ENCODE results near the gene C5orf52.
"Not testable (repeated sequence)": the region's sequence is repeated elsewhere in the genome, so short reads cannot be mapped to it uniquely, and the experiment has no call there.

Gene C5orf52

DNA sequence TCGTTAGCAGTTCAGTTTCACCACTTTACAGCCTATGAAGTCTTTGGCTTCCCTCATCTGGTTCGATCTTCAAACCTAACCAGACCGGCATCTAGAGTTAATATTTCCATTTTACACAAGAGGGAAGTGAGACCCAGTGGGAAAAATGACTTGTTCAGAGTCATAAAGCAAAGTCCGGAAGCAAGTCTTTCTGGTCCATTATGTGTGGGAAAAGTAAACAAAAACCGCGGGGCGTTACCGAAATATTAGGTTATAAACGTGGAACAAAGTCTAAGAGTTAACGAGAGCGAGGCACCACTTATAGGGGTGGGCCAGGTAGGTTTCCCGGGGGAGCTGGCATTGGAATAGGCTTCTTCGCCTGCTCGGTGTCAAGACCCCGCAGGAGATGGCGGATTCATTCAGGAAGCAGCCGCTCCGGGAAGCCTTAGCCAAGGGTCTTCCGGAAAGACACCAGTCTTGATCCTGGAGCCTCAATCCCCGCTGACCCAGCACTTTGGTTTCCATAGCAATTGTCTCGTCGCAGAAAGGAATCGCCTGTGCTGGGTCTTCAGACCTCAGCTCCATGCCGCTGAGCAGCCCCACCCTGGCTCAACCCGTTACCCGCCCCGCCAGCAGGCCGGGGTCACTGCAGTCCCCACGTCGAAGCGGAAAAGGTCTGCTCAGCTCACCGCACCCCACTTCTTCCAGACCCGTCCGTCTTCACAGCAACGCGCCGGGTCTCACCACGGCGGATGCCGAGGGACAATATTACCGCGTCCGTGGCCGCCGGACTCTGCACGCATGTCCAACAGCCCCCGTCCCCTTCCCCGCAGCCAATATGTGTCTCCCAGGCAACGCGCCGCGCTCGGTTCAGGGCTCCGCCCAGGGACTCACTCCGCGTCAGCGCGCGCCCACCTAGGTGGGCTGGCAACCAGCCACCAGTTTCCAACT is at the start of gene C5orf52:
Gene C5orf52, plus strand, starts transcription at position 872 of the 930 bp plus-strand sequence. CDS start 82 bp downstream, outside the sequence.
- no peak for DNase-seq

DNA sequence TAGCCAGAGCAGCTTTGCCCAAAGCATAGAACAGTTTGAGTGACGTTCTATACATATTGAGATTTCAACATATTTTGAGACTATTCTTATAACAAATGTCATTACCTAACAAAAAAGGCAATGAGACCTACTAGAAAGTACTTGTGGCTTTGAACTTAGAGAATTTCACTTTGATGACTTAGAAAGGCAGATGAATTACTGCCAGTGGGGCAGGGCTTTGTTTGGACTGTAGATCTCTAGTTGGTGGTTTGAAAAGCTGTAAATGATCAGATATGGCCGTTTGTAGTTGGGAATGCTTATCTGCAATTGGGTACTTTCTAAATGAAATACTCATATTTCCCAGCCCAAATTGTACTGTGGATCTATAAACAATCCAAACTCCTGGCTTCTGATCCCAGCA is 47.2 kb upstream of the C5orf52 start:
- DNase-seq, result no peak

DNA sequence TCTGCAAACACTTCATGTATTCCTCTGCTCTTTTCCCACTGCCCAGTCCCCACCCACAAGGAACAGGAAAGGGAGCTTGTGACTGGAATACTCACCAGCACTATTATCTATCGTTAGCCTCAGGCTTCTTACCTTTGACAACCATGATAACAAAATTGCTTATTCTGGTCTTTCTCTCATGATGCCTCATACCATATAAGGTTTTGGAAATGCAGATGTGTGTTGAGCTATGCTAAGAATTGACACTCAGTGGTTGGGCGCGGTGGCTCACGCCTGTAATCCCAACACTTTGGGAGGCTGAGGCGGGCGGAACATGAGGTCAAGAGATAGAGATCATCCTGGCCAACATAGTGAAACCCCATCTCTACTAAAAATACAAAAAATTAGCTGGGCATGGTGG is 44.5 kb upstream of the C5orf52 start:
- no peak for DNase-seq

DNA sequence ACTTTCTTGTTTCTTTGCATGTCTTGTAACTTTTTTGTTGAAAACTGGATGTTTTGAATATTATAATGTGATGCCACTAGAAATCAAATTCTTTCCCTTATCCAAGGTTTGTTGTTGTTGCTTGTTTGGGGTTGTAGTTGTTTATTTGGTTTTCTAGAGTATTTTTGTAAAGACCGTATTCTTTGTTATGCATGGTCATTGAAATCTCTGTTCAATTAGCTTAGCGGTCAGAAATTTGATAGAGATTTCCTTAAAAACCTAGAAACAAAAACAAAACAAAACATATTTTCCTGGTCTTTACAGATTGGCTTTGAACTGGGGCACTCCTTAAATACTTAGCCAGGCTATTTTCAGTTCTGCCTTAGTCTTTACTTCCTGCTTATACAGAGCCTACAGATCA is 41.0 kb upstream of the C5orf52 start:
- no peak for DNase-seq

DNA sequence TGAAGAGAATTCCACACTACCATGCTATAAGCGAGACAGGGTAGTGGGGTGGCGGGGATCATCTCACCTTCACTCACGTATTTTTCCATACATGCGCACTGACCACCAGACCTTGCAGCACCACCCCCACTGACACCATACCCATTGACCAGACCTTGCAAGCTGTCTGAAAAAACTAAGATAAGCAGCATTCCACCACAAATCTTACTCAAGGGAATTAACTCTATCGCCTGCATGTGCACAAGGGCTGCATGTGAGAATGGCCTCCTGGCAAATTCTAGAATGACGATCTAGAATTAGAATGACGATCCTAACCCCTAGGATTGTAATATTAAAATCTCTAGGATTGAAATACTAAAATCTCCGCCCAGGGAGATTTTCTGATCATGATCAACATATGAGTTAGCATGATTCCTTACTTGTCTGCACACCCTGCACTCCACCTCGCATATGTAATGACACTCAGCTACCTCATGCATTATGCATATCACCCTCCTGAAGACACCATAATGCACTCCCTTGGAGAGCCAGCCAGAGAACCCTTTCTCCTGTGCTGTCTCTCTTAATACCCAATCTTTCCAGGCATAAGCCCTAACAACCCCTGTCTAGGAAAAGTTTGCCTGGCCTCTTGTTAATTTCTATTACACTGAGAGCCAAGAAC is 30.8 kb upstream of the C5orf52 start:
- no peak for DNase-seq

DNA sequence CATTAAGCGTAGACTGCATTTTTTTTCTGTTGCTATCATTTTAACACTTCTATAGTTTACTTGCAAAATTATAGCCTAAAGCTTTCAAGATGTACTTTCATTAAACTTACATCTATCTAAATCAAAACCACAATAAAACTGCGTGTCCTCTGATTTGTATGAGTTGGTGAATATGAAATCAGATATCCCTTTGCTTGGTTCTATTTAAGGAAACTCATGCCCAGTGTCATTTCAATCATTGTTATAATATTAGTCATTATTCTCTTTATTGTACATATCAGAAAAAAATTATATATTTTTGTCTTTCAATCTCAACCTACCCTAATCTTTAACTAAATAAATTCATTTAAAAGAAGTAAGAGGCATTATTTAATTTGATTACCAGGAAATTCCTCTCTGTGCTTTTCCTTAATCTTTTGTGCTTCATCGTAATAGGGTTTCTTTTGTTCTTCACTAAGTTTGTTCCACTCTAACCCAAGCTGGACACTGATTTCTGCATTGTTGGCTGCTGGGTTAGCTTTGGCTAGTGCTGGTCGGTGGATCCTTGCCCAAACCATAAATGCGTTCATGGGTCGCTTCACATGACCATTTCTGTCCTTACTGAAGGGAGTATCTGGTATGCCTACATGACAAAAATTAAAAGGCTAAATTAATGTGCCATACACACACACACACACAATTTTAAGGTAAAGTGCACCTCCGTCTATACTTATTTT is 22.9 kb upstream of the C5orf52 start:
- no peak for DNase-seq

DNA sequence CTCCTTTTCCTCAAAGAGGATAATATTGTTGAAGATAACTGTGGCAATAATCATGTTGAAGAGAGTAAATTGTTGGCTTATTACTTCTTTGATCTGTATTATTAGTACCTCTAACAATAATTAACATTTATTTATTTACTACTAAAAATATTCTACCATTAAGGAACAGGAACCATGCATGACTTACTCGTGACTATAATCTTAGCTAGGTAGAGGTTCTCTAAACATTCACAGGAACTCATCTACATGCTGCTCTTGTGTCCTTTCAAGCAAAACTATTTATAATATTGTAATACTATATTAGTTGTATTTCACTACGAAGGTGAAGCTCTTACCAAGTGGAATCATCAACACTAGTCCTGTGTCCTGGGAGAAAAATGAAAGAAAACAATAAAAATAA is 22.2 kb upstream of the C5orf52 start:
- no peak for DNase-seq

DNA sequence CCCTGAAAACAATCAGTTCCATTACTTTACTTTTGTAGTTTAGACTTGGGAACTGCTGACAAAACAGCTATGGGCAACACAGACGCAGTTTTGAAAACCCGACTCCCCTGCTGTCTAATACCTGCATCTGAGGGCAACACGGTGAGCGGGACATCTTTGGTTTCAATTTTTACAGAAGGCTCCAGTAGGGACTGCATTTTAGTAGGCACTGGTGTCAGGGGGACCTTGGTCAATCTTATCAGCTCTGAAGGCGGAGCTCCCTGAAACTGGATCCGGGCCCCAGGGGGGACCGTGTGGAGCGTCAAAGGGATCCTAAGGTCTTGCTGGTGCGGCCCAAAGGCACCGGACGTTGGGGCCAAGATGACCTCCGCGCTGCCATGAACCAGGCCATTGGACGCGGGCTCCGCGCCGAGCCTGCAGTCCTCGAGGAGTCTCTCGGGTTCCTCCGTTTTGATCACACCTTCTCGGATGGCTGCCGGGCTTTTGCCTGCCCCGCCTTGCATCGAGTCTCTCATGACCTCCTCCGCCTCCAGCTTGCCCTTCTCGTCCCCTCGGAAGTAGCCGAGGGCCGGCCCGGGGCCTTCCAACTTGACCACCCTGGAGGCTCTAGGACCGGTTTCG is 20.2 kb upstream of the C5orf52 start:
- DNase-seq, result no peak

DNA sequence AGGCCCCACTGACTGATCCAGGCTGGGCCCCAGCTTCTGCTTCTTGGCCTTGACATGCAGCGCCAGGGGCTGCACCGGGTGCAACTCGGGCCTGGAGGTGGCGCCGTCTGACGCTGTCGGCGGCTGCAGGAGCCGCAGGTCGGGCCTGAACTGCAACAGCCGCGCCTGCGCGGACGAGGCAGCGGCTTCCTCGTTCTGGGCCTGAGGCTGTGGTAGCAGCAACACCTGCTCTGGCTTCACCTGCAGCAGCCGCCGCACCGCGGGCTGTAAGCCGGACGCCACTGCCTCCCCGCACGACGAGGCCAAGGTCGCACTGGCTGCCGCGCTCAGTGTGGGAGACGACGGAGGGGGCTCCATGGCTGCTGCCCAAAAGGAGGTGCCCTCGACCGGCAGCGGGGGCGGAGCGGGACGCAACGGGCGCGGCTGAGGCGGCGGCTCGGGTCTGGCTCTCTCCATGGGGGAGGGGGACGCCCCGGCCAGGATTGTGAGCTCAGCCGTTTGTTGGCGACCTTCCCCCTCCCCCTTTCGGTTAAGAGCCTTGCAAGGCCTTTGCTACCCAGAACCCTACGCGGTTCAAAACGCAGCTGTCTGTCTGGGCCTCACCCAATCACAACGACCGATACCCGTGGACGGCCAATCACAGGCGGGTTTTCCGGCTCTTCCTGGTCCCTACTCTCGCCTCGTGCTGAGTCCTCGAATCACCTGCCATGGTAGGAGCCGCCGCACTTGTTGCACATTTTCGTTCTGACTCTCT is 19.5 kb upstream of the C5orf52 start:
- peak; percentile 48 to 76 (median 64) for DNase-seq

DNA sequence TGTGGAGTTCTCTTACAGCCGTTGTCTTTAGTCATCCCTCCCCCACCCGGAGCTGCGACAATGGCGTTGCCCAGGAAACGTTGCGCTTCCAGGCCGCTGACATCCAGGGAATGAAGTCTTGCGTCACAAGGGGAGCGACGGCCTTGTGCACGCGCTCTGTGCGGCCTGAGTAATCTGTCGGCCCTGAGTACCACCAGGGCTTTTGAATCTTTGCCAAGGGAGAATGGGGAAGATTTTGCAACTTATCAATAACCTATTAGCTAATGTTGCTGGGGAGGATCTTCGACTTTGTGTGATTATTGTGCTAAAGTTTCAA is 19.0 kb upstream of the C5orf52 start, which contains the start of gene SOX30:
Gene SOX30, minus strand, starts transcription at position 62 of the 316 bp plus-strand sequence. CDS start 360 bp downstream, outside the sequence.
- no peak for DNase-seq

DNA sequence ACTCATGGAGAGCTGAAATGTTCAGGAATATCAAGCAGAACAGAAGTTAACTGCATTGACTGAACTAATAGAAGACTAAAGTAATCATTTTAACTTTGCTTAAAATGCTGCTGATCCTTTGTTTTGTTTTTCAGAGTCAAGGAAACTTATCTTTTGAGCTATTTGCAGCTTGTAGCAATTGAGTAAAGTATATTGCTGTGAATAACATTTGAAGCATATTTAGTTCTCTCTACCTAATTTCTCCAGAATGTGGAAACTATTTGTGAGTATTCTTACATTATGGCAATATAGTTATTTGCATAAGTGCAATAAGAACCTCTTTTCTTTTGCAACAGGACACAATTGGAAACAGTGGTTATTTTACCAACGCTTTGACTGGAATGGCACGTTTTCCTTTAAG is 13.8 kb upstream of the C5orf52 start:
- no peak for DNase-seq

DNA sequence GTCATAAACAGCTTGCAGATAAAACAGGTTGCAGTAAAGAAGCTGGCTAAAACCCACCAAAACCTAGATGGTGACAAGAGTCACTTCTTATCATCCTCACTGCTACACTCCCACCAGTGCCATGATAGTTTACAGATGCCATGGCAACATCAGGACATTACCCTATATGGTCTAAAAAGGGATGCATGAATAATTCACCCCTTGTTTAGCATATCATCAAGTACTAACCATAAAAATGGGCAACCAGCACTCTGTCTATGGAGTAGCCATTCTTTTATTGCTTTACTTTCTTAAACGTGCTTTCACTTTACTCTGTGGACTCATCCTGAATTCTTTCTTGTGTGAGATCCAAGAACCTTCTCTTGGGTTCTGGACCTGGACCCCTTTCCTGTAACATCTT is 12.4 kb upstream of the C5orf52 start:
- DNase-seq, result no peak

DNA sequence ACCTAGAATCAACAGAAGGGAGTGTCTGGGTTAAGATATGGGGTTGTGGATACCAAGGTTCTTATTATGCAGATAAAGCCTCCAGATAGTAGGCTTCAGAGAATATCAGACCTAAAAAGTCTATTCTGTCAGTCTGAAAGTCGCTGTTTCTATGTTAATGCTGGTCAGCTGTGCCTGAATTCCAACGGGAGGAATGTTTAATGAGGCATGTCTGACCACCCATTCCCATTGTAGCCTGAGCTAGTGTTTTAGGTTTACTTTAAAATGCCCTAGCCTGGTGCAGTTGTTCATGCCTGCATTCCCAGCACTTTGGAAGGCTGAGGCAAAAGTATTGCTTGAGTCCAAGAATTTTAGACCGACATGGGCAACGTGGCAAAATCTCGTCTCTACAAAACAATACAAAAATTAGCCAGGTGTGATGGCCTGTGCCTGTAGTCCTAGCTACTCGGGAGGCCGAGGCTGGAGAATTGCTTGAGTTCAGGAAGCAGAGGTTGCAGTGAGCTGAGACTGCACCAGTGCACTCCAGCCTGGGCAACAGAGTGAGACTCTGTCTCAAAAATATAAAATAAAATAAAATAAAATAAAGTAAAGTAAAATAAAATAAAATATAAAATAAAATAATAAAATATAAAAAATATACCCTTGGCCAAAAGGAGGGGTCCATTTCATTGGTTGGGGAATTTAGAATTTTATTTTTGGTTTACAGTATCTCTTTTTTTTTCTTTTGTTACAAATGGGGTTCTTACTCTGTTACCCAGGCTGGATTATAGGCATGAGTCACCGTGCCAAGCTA is 11.3 kb upstream of the C5orf52 start:
- DNase-seq, result no peak

DNA sequence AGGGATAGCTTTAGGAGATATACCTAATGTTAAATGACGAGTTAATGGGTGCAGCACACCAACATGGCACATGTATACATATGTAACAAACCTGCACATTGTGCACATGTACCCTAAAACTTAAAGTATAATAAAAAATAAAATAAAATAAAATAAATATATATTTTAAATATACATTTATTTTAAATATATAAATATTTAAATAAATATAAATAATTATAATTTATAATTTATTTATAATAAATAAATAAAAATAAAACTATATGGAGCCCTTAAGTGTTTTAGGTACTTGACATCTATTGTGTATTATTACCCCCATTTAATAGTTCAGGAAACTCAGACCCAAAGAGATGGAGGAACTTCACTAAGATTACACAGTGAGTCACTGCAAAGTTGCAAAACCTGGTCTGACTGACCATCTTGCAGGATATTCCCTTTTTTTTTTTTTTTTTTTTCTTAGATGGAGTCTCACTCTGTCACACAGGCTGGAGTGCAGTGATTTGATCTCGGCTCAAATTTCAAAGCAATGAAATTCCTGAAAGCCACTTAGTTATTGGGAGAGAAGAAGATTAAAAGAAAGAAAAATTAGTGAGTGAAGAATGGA is 5.8 kb upstream of the C5orf52 start:
- no peak for DNase-seq

DNA sequence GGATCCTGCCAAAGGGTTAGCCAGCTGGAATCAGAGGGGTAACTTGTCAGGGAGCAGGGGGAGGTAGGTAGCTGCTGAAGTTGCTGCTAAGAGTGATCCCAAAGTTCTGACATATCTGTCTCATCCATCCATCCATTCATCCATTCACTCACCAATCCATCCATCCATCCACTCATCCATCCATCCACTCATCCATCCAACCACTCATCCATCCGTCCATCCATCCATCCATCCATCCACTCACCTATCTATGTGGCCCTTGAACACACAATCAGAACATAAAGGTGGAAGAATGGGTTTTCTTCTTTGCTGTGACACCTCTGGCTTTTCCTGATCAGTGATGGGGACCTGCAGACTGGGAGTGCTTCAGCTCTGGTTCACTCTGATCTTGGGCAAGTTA is 3.0 kb upstream of the C5orf52 start:
- no peak for DNase-seq

DNA sequence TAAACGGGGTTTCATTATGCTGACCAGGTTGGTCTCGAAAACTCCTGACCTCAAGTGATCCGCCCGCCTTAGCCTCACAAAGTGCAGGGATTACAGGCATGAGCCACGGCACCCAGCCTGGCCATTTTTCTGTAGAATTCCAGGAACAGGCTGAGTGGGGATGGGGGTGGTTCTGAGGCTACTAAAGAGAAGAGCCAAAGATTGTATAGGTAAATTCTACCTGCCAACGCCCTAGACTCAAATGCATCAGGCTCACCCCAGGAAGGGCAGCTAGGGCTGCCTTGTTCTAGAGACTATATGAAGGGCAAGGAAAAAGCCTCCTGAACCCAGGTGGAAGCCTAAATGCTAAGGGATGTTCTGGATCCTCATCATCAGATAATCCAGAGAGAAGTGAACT is 1.6 kb upstream of the C5orf52 start:
- DNase-seq, result no peak

DNA sequence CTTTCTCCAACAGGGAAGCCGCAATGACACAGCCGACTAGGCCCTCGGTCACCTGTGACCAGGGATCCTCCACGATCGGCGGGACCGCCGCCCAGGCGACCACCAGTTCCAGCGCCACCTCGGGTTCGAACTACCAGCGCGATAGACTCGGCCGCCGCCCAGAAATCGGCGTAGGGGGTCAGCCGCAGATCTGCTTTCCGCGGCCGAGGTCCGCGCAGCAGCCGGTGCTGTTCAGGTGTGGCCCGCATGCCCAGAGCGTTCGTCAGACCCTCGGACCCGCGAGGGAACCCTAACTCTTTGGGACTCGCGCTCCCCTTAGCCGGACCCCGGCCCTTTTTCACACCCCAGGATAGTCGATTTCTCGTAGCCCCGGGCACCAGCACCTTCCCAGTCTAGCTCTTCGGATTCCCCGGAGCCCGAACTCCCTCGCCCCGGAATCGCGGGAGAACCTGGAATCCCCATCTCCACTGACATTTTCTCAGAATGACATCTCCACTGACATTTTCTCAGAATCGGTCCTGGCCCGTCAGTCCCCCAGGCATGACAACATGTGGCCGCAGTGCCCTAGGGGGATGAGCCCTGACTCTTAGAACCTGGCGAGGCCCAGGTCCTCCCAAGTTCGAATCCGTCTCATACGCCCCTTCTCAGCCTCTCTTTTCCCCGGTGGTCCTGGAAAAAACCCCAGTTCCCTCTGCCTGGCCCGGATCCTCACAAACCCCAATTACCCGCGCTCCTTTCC is 428 bp downstream of the C5orf52 start:
- no peak for DNase-seq

DNA sequence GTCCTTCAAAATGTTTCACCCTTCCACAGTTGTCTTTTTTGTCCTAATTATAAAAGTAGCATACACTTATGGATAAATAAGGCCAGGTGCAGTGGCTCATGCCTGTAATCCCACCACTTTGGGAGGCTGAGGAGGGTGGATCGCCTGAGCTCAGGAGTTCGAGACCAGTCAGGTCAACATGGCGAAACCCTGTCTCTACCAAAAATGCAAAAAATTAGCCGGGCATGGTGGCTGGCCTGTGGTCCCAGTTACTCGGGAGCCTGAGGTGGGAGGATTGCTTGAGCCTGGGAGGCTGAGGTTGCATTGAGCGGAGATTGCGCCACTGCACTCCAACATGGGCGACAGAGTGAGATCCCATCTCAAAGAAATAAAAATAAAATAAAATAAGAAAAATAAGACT is 1.6 kb downstream of the C5orf52 start:
- no peak for DNase-seq

DNA sequence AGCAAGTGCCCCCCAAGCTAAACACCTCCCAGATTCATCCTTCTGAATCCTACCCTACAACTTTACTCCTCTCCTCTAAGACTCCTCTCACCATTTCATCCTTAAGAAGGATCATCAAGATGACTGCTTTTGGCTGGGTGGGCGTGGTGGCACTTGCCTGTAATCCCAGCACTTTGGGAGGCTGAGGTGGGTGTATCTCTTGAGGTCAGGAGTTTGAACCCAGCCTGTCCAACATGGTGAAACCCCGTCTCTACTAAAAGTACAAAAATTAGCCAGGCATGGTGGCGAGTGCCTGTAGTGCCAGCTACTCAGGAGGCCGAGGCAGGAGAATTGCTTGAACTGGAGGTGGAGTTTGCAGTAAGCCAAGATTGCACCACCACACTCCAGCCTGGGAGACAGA is 3.0 kb downstream of the C5orf52 start:
- DNase-seq, result not testable (repeated sequence)

DNA sequence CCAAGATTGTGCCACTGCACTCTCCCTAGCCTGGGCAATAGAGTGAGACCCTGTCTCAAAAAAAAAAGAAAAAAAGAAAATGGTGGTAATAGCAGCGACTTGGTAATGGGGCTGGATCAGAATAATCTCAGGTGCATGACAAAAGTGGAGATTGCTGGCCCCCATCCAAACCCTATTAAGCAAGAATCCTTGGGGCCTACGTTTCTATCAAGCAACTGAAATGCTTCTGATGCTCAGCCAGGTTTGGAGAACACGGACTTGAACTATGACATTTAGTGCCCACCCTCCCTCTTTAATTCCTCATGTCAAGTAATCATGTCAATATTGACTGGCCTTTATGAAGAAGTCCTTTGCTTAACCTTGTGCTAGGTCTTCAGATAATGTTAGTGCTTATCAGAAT is 6.6 kb downstream of the C5orf52 start:
- no peak for DNase-seq
